Measurements from ENCODE around the gene XBP1. TPM values are rescaled to one million over a fixed set of nuclear protein-coding genes. Genes with fewer than 3 reads are reported as not detected.

XBP1 gene
- total and polyA plus RNA-seq, 2 of the 8 experiments (the other 6 are each of a cell fraction or from before 2014, with no cell fraction given) = 99.8 to 131 TPM

DNA sequence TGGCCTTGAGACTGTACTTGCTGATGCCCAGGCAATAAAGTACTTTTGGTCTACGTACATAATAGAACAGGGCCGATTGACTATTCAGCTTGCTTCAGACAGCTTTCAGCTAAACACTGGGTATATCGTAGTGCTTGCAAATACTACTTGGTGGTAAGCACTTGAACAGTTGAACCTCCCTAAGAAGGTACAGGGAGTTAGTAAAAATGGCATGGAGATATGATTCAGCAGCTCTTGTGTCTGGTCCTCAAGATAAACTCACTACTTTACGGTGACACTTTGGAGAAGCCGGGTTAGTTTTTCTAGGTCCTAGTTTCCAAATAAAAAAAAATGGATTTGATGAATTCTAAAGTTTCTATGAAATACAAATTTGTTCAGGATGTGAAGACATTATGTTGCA lies 20.5 kb downstream of the XBP1 start:
- no peak overlapping the region for H3K27ac ChIP-seq (ENCODE audit: low read depth, low read length)
- no peak overlapping the region for H3K18ac ChIP-seq (ENCODE audit: extremely low read depth, low read length)
- H3K4ac ChIP-seq (replicated peaks; ENCODE audit: insufficient read length, low read depth, low read length) = no peak overlapping the region
- no peak overlapping the region for H4K91ac ChIP-seq (replicated peaks; ENCODE audit: insufficient read length, low read length)
- WGBS, 2 experiments (ENCODE audit: extremely low coverage in 1 of 2, insufficient coverage in 1 of 2, insufficient read length in 1 of 2, insufficient replicate concordance in 2 of 2, low coverage in 1 of 2, low lambda C conversion rate in 2 of 2, missing lambda C conversion rate in 1 of 2) = 94% methylated on average over 5 of the region's 5 CpGs; no CpG with 5 or more reads in 1 of the 2 experiments
- H3K4me1 ChIP-seq (replicated peaks in 1 of 4; ENCODE audit: control insufficient read depth in 3 of 4, insufficient read depth in 4 of 4, low read length in 3 of 4) = no peaks in the 10 kb centered on the region
- H2BK15ac ChIP-seq (ENCODE audit: low read length) = no peak overlapping the region
- H2AK5ac ChIP-seq (ENCODE audit: low read depth, low read length) = no peak overlapping the region
- no peak overlapping the region for H4K5ac ChIP-seq (ENCODE audit: insufficient read length, low read depth, low read length)
- ChIA-PET CTCF (ENCODE audit: partially characterized antibody) (interaction anchor here (0.5 to 0.7 kb wide), 2 partner anchors 10 to 264 kb away, joined by 3 to 4 read pairs; no protein-coding TSS in a partner anchor), POLR2A (ENCODE audit: partially characterized antibody) (interaction anchor here (1.0 to 2.9 kb wide), 3 partner anchors 15 to 39 kb away, joined by 3 to 13 read pairs (median 3); partner anchors contain the start of gene CHEK2)
- peaks cover 9 to 52% (median 27%) of the 10 kb centered on the region in 4 experiments for H3K36me3 ChIP-seq (ENCODE audit: control insufficient read depth in 2 of 4, insufficient read depth in 4 of 4, low read length in 3 of 4)
- DNase-seq (ENCODE audit: low read depth in 1 of 2, low spot score in 2 of 2) (no peak), FAIRE-seq (no peak)
- no peaks in the 10 kb centered on the region; the same call in 1 of the 2 replicates for H3K79me1 ChIP-seq (ENCODE audit: low read depth, low read length)
- no peak overlapping the region for H3K4me2 ChIP-seq (ENCODE audit: insufficient read depth in 1 of 2, low read depth in 2 of 2, low read length in 2 of 2)
- H3K4me3 ChIP-seq (ENCODE audit: extremely low read depth in 1 of 4, insufficient read depth in 2 of 4, low read depth in 3 of 4, low read length in 4 of 4) = no peak overlapping the region
- H2BK20ac ChIP-seq (ENCODE audit: low read length) = no peak overlapping the region
- no peak overlapping the region for H2BK120ac ChIP-seq (replicated peaks; ENCODE audit: low read depth, low read length)
- peaks cover 2 to 6% of the 10 kb centered on the region in 2 experiments for H4K20me1 ChIP-seq (replicated peaks in 1 of 2; ENCODE audit: control insufficient read depth in 1 of 2, insufficient read depth in 2 of 2, low read length in 2 of 2)
- H3K14ac ChIP-seq (ENCODE audit: insufficient read length) = no peak overlapping the region
- H2AFZ ChIP-seq (ENCODE audit: low read length) = no peak overlapping the region
- H3K79me2 ChIP-seq (ENCODE audit: control insufficient read depth in 1 of 2, insufficient read depth in 2 of 2, low read length in 2 of 2) = peaks cover 0 to 26% of the 10 kb centered on the region in 2 experiments; a peak in 2 of 4 replicates
- H3K23me2 ChIP-seq (ENCODE audit: low read depth, low read length) = no peaks in the 10 kb centered on the region
- no peak overlapping the region for H3K23ac ChIP-seq (ENCODE audit: insufficient read length)
- H3K56ac ChIP-seq (replicated peaks; ENCODE audit: insufficient read length, low read depth, low read length) = no peak overlapping the region
- no peak overlapping the region for H2BK12ac ChIP-seq (ENCODE audit: low read depth, low read length)
- H3K9me3 ChIP-seq (ENCODE audit: insufficient read depth in 2 of 2, low read depth in 1 of 2, low read length in 1 of 2) = no peaks in the 10 kb centered on the region
- H3K27me3 ChIP-seq (replicated peaks in 1 of 4; ENCODE audit: control insufficient read depth in 3 of 4, extremely low read depth in 1 of 4, insufficient read depth in 3 of 4, low read length in 3 of 4) = no peaks in the 10 kb centered on the region
- H4K8ac ChIP-seq (ENCODE audit: extremely low read depth, insufficient read depth, low read length) = no peak overlapping the region
- no peak overlapping the region for H3K9ac ChIP-seq (replicated peaks in 1 of 4; ENCODE audit: extremely low read depth in 1 of 4, low read depth in 3 of 4, low read length in 3 of 4)
- no peak overlapping the region for H2BK5ac ChIP-seq (ENCODE audit: low read depth, low read length)
- no peak for TF ChIP-seq RAD21 (IDR thresholded peaks at IDR 0.05 in 1 of 2, conservative IDR thresholded peaks at IDR 0.05 in 1 of 2; ENCODE audit: low read depth in 2 of 2, low read length in 2 of 2)
- no peak for TF ChIP-seq RFX5 (IDR thresholded peaks at IDR 0.05; ENCODE audit: borderline replicate concordance, low read depth, low read length)
- TF ChIP-seq JUN (IDR thresholded peaks at IDR 0.05; ENCODE audit: low read depth, low read length) = no peak
- TF ChIP-seq JUND (IDR thresholded peaks at IDR 0.05; ENCODE audit: low read length) = no peak
- TF ChIP-seq KDM4A (IDR thresholded peaks at IDR 0.05; ENCODE audit: low read depth, low read length, severe bottlenecking) = no peak
- no peak for TF ChIP-seq NRF1 (IDR thresholded peaks at IDR 0.05; ENCODE audit: low read depth, low read length)
- no peak for TF ChIP-seq EP300 (IDR thresholded peaks at IDR 0.05; ENCODE audit: borderline replicate concordance in 1 of 2, low read depth in 2 of 2, low read length in 2 of 2)
- no peak for TF ChIP-seq KDM5A (IDR thresholded peaks at IDR 0.05; ENCODE audit: low read length)
- no peak for TF ChIP-seq RXRA (IDR thresholded peaks at IDR 0.05; ENCODE audit: insufficient read depth, low read depth, low read length)
- TF ChIP-seq SAP30 (IDR thresholded peaks at IDR 0.05; ENCODE audit: insufficient read depth, insufficient replicate concordance, low read length) = no peak
- no peak for TF ChIP-seq SP4 (IDR thresholded peaks at IDR 0.05; ENCODE audit: low read length)
- no peak for TF ChIP-seq GABPA (IDR thresholded peaks at IDR 0.05; ENCODE audit: borderline replicate concordance, insufficient read depth, low read length)
- TF ChIP-seq SUZ12 (IDR thresholded peaks at IDR 0.05; ENCODE audit: low read length) = no peak

All from H1 (cell line).